ENCODE results near the gene PRR7.

Gene PRR7

GRCh38 chr5:177491429-177491945 is 44.9 kb downstream of the PRR7 start:
- CTCF ChIA-PET, result interaction anchor here (0.6 to 1.8 kb wide), 3 partner anchors 12 to 312 kb away, joined by 3 to 11 read pairs (median 4); no protein-coding TSS in a partner anchor
- no peak overlapping the region for H3K27ac ChIP-seq (ENCODE audit: extremely low read depth, low read depth, low read length)
- POLR2A ChIA-PET, result interaction anchor here (6.7 kb wide), 1 partner anchor 12 kb away, joined by 106 read pairs; no protein-coding TSS in a partner anchor

GRCh38 chr5:177491983-177492746 is 45.6 kb downstream of the PRR7 start:
- TF ChIP-seq, protein P1, sequence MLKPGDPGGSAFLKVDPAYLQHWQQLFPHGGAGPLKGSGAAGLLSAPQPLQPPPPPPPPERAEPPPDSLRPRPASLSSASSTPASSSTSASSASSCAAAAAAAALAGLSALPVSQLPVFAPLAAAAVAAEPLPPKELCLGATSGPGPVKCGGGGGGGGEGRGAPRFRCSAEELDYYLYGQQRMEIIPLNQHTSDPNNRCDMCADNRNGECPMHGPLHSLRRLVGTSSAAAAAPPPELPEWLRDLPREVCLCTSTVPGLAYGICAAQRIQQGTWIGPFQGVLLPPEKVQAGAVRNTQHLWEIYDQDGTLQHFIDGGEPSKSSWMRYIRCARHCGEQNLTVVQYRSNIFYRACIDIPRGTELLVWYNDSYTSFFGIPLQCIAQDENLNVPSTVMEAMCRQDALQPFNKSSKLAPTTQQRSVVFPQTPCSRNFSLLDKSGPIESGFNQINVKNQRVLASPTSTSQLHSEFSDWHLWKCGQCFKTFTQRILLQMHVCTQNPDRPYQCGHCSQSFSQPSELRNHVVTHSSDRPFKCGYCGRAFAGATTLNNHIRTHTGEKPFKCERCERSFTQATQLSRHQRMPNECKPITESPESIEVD (tag by site-specific recombination; IDR thresholded peaks at IDR 0.05), result no peak
- TF ChIP-seq ZNF132 (tag by site-specific recombination; IDR thresholded peaks at IDR 0.05; ENCODE audit: borderline replicate concordance), result no peak
- ChIA-PET POLR2A (interaction anchor here (0.9 to 6.7 kb wide), 3 partner anchors 12 to 36 kb away, joined by 5 to 106 read pairs (median 89); partner anchors contain the start of gene DOK3), CTCF (interaction anchor here (0.6 to 1.8 kb wide), 10 partner anchors 9 to 349 kb away, joined by 3 to 11 read pairs (median 4); no protein-coding TSS in a partner anchor)
- Histone ChIP-seq H3K4me1 (ENCODE audit: control insufficient read depth, insufficient read depth, low read length) (peaks cover 20% of the 10 kb centered on the region), H3K27ac (ENCODE audit: extremely low read depth, low read depth, low read length) (no peak overlapping the region), H3K9me3 (ENCODE audit: control insufficient read depth, insufficient read depth, low read depth, low read length) (no peaks in the 10 kb centered on the region), H3K36me3 (ENCODE audit: control insufficient read depth in 2 of 2, insufficient read depth in 1 of 2, low read length in 2 of 2) (peaks cover 9 to 70% of the 10 kb centered on the region in 2 experiments; a peak in 2 of 3 replicates), H3K4me3 (ENCODE audit: low read depth, low read length) (no peak overlapping the region)

More at GRCh38 chr5:177491429-177491945, 44.9 kb downstream of the PRR7 start:
- TF ChIP-seq ZNF626 (tag by site-specific recombination; IDR thresholded peaks at IDR 0.05) (no peak), SP3 (tag by site-specific recombination; IDR thresholded peaks at IDR 0.05) (no peak), ZNF610 (tag by site-specific recombination; IDR thresholded peaks at IDR 0.05; ENCODE audit: borderline replicate concordance) (no peak), ZNF658 (tag by site-specific recombination; IDR thresholded peaks at IDR 0.05) (no peak), KLF1 (tag by site-specific recombination; IDR thresholded peaks at IDR 0.05) (peak; percentile 95), ZIC2 (tag by site-specific recombination; IDR thresholded peaks at IDR 0.05) (no peak), ZNF645 (tag by site-specific recombination; IDR thresholded peaks at IDR 0.05) (no peak), KLF16 (tag by site-specific recombination; IDR thresholded peaks at IDR 0.05) (no peak), ZNF660 (tag by site-specific recombination; IDR thresholded peaks at IDR 0.05) (no peak), CTCF (tag by site-specific recombination; IDR thresholded peaks at IDR 0.05) (peak; percentile 45; the same call in 1 of the 2 replicates), ZNF513 (tag by site-specific recombination; IDR thresholded peaks at IDR 0.05) (no peak), ZNF341 (tag by site-specific recombination; IDR thresholded peaks at IDR 0.05; ENCODE audit: low read depth) (peak; percentile 82)
- TF ChIP-seq, protein P2, sequence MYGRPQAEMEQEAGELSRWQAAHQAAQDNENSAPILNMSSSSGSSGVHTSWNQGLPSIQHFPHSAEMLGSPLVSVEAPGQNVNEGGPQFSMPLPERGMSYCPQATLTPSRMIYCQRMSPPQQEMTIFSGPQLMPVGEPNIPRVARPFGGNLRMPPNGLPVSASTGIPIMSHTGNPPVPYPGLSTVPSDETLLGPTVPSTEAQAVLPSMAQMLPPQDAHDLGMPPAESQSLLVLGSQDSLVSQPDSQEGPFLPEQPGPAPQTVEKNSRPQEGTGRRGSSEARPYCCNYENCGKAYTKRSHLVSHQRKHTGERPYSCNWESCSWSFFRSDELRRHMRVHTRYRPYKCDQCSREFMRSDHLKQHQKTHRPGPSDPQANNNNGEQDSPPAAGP (tag by site-specific recombination; IDR thresholded peaks at IDR 0.05), result 0 out of 2 replicates have a peak, but pooled peaks have one; percentile 45
- peaks cover 20% of the 10 kb centered on the region for H3K4me1 ChIP-seq (ENCODE audit: control insufficient read depth, insufficient read depth, low read length)
- no peak overlapping the region for H3K4me3 ChIP-seq (ENCODE audit: low read depth, low read length)
- H3K9me3 ChIP-seq (ENCODE audit: control insufficient read depth, insufficient read depth, low read depth, low read length), result no peaks in the 10 kb centered on the region
- H3K36me3 ChIP-seq (ENCODE audit: control insufficient read depth in 2 of 2, insufficient read depth in 1 of 2, low read length in 2 of 2), result peaks cover 9 to 72% of the 10 kb centered on the region in 2 experiments; a peak in 2 of 3 replicates
